Measurements from ENCODE around the gene GAB3.

GAB3 gene

GRCh38 chrX:154750301-154751202, at the start of gene GAB3:
Gene GAB3 (minus strand): TSS chrX:154751077. CDS start chrX:154751025, 52 bp downstream.
- no peak for DNase-seq (ENCODE audit: low read depth)

GRCh38 chrX:154799556-154800348, 48.9 kb upstream of the GAB3 start:
- DNase-seq (ENCODE audit: low read depth) = no peak

DNA sequence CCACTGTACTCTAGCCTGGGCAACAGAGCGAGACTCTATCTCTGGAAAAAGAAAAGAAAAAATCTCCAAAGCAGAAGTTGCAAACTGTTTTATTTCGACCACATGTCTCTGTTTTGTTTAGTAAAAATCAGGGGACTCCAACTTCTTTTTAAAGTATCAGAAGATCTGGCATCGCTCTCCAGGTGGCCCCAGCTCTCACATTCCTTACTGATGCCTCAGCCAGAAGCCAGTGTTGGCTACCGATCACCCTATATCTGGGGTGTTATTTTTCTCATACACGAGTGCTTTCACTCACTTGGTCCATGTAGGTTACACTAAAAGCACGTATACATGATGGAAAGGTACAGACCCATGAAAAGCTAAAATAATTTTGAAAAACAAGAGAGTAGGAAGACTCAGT, 46.1 kb upstream of the GAB3 start:
- DNase-seq (ENCODE audit: low read depth) = no peak

DNA sequence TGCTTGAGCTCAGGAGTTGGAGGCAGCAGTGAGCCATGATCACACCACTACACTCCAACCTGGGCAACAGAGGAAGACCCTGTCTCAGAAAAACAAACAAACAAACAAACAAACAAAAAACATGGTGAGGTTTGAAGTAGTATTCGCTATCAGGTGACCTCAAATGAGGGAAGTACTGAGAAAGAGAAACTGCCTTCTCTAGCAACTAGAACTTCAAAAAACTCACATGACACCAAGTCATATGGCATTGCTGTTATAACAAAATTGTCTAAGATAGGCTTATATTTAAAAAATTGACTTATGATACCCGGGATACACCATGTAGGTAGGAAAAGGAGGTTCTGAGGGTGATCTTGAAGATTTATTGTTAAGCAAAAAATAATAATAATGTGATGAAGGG, 44.1 kb upstream of the GAB3 start:
- DNase-seq (ENCODE audit: low read depth) = no peak

GRCh38 chrX:154793084-154793795, 42.4 kb upstream of the GAB3 start:
- no peak for DNase-seq (ENCODE audit: low read depth)

GRCh38 chrX:154791939-154792338, 41.1 kb upstream of the GAB3 start:
- no peak for DNase-seq (ENCODE audit: low read depth)

GRCh38 chrX:154791467-154791866, 40.6 kb upstream of the GAB3 start:
- DNase-seq (ENCODE audit: low read depth) = no peak

DNA sequence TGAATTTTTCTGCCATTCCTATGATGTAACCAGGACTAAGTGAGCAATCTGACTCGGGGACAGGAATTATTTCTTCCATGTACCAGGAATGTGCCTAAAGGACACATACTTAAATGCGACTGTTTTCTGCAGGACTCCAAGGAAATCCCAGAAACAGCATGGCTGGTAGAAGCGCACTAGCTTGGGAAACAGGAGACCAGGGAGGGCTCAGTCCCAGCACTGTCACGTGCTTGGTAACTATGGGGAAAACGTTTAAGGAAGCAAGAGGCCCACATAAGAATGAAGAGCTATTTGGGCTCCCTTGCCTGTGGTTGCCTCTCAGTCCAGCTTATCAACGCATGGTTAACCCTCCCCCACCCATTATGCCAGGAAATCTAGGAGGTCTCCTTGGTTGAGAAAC, 34.8 kb upstream of the GAB3 start:
- DNase-seq (ENCODE audit: low read depth) = no peak

GRCh38 chrX:154784149-154784995, 33.5 kb upstream of the GAB3 start:
- DNase-seq (ENCODE audit: low read depth) = no peak

- no peak for DNase-seq (ENCODE audit: low read depth)
Observed at GRCh38 chrX:154780968-154781367, 30.1 kb upstream of the GAB3 start.

DNA sequence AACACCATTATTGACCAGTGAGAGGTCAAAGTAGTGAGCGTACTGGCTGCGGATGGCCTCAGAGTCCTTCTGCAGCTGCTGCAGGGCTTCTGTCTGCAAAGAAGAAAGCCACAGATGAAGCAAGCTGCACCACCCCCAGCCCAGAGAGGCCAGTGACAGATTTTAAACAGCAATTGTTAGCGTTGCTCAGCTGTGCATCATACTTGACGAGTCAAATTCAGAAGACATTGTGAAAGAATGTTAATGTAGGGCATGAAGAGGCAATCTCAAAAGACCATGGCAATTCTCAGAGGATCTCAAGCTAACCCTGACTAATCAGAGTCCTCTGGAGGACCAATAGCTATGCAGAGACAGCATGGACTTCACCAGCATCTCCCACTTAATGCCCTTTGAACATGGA, 28.4 kb upstream of the GAB3 start:
- no peak for DNase-seq (ENCODE audit: low read depth)

GRCh38 chrX:154776753-154777152, 25.9 kb upstream of the GAB3 start:
- DNase-seq (ENCODE audit: low read depth) = no peak

- no peak for DNase-seq (ENCODE audit: low read depth)
Observed at GRCh38 chrX:154775419-154776349, 24.8 kb upstream of the GAB3 start.

DNA sequence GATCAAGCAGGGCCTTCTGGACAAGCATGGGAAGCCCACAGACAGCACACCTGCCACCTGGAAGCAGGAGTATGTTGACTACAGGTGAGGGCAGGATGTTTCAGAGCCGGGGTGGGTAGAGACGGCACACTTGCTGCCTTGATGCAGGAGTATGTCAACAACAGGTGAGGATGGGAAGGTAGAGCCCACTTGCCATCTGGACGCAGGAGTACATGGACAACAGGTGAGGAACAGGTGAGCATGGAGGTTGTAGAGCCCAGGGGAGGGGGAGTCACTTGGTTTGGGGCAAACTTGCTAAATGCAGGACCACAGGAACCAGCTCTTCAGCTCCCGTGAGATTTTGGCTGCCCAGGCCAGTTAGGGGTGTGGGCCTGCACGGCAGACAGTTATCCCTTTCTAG, 23.7 kb upstream of the GAB3 start:
- DNase-seq (ENCODE audit: low read depth) = no peak

- DNase-seq (ENCODE audit: low read depth) = peak; percentile 87
Observed at GRCh38 chrX:154762537-154763296, 11.8 kb upstream of the GAB3 start, which contains the start of gene DKC1. Gene DKC1 (plus strand): TSS chrX:154762864. CDS start chrX:154762966, 102 bp downstream.

DNA sequence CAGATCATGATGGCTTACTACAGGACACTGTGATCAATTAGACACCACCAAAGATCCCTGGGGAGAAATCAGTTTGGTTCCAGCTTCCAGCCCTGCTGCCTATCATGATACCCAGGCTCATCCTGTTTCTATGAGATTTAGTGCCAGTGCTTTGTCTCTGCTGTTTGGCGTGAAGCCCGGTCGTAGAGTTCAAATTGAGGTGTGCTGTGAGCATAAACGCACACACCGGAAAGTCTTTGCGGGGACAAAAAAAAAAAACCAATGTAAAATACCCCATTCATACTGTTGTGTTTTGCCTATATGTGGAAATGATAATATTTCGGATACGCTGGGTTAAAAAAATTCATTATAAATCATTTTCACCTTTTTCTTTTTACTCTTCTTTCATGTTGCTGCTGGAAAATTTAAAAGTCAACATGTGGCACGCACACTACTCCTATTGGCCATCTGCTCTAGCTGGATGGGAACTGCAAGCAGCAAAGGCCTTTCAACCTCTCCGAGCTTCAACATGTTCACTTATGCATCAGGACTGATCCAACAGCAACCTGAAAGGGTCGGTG, 11.2 kb upstream of the GAB3 start:
- no peak for DNase-seq (ENCODE audit: low read depth)

- DNase-seq (ENCODE audit: low read depth) = no peak
Observed at GRCh38 chrX:154758696-154759095, 7.8 kb upstream of the GAB3 start.

- DNase-seq (ENCODE audit: low read depth) = no peak
Observed at GRCh38 chrX:154751669-154752271, 893 bp upstream of the GAB3 start.

DNA sequence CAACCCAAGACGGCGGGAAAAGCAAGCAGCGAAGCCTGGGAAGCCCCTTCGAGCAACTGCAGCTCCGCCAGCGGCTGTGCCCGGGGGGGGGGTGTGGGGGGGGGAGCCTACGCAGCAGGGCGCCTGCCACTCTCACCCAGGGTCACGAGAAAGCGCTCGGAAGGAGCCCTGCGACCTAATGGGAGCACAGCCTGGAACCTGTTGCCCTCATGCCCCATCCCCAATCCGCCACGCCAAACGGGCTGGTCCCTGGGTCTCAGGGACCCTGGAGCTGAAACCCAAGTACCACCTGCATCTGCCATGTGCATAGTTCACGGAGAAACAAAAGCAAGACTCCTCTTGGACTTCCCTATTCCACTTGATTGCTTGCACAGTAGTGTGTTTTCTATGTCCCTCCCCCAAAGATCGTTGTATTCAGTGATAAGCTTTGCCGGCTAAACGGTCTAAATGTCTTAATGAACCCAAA, 359 bp upstream of the GAB3 start:
- DNase-seq (ENCODE audit: low read depth) = no peak

All from stimulated activated CD8-positive, alpha-beta memory T cell treated with anti-CD3 and anti-CD28 coated beads, Interleukin-12 subunit alpha, Interleukin-12 subunit beta, amount 100 ng/mL, for 1 hour (primary cell).